ENCODE data around the gene PRDM16. TPM values are rescaled to one million over a fixed set of nuclear protein-coding genes. Genes with fewer than 3 reads are reported as not detected.

Gene PRDM16
- total and polyA plus RNA-seq, 2 of the 13 experiments (the other 11 are each of a cell fraction or from before 2014, with no cell fraction given), result 0.15 to 0.81 TPM

DNA sequence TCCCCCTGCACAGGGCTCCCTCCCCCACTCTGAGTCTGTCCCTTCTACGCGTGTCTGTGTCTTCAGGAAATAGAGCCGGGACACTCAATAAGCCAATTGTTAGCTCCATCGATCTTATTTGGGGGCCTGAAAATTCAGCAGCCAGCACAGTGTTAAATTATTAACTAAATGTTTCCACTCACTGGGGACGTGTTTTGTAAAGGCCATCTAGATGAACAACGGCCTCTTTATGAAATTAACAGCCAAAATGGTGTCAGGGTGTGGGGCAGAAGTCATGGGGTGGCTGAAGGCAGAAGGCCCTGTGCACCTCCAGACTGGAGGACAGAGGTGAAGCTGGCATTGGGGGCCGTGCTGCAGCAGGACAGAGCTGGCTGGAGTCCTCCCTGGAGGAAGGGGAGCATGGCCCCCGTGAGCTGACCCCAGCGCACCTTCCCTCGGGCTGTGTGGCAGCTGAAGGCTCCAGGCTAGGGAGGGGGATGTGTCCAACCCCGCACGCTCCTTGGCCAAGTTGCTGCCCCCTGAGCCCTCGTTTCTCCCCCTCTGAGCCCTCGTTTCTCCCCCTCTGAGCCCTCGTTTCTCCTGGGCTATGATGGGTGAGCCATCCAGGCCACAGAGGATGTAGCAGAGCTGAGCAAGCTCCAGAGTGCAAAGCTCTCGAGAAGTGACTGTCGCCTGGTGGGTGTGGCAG is 271.7 kb downstream of the PRDM16 start (continued):
- peak; percentile 50; the same call in 1 of the 2 replicates for TF ChIP-seq AHDC1 (CRISPR knock-in tag; IDR thresholded peaks at IDR 0.05; ENCODE audit: borderline replicate concordance)
- no peak; the same call in 1 of the 2 replicates for TF ChIP-seq ESRRA (CRISPR knock-in tag; IDR thresholded peaks at IDR 0.05; ENCODE audit: low read depth)
- peak; percentile 60 for TF ChIP-seq ZNF564 (CRISPR knock-in tag; IDR thresholded peaks at IDR 0.05)
- 0 out of 2 replicates have a peak, but pooled peaks have one; percentile 41 for TF ChIP-seq ZNF569 (CRISPR knock-in tag; IDR thresholded peaks at IDR 0.05; ENCODE audit: borderline replicate concordance)
- TF ChIP-seq TFAP4 (IDR thresholded peaks at IDR 0.05; ENCODE audit: borderline replicate concordance, low read depth), result peak; percentile 32; the same call in 1 of the 2 replicates
- TF ChIP-seq, protein P1, sequence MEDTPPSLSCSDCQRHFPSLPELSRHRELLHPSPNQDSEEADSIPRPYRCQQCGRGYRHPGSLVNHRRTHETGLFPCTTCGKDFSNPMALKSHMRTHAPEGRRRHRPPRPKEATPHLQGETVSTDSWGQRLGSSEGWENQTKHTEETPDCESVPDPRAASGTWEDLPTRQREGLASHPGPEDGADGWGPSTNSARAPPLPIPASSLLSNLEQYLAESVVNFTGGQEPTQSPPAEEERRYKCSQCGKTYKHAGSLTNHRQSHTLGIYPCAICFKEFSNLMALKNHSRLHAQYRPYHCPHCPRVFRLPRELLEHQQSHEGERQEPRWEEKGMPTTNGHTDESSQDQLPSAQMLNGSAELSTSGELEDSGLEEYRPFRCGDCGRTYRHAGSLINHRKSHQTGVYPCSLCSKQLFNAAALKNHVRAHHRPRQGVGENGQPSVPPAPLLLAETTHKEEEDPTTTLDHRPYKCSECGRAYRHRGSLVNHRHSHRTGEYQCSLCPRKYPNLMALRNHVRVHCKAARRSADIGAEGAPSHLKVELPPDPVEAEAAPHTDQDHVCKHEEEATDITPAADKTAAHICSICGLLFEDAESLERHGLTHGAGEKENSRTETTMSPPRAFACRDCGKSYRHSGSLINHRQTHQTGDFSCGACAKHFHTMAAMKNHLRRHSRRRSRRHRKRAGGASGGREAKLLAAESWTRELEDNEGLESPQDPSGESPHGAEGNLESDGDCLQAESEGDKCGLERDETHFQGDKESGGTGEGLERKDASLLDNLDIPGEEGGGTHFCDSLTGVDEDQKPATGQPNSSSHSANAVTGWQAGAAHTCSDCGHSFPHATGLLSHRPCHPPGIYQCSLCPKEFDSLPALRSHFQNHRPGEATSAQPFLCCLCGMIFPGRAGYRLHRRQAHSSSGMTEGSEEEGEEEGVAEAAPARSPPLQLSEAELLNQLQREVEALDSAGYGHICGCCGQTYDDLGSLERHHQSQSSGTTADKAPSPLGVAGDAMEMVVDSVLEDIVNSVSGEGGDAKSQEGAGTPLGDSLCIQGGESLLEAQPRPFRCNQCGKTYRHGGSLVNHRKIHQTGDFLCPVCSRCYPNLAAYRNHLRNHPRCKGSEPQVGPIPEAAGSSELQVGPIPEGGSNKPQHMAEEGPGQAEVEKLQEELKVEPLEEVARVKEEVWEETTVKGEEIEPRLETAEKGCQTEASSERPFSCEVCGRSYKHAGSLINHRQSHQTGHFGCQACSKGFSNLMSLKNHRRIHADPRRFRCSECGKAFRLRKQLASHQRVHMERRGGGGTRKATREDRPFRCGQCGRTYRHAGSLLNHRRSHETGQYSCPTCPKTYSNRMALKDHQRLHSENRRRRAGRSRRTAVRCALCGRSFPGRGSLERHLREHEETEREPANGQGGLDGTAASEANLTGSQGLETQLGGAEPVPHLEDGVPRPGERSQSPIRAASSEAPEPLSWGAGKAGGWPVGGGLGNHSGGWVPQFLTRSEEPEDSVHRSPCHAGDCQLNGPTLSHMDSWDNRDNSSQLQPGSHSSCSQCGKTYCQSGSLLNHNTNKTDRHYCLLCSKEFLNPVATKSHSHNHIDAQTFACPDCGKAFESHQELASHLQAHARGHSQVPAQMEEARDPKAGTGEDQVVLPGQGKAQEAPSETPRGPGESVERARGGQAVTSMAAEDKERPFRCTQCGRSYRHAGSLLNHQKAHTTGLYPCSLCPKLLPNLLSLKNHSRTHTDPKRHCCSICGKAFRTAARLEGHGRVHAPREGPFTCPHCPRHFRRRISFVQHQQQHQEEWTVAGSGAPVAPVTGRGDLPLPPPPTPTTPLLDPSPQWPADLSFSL (CRISPR knock-in tag; IDR thresholded peaks at IDR 0.05), result peak; percentile 30; the same call in 1 of the 2 replicates
- TF ChIP-seq, protein P2, sequence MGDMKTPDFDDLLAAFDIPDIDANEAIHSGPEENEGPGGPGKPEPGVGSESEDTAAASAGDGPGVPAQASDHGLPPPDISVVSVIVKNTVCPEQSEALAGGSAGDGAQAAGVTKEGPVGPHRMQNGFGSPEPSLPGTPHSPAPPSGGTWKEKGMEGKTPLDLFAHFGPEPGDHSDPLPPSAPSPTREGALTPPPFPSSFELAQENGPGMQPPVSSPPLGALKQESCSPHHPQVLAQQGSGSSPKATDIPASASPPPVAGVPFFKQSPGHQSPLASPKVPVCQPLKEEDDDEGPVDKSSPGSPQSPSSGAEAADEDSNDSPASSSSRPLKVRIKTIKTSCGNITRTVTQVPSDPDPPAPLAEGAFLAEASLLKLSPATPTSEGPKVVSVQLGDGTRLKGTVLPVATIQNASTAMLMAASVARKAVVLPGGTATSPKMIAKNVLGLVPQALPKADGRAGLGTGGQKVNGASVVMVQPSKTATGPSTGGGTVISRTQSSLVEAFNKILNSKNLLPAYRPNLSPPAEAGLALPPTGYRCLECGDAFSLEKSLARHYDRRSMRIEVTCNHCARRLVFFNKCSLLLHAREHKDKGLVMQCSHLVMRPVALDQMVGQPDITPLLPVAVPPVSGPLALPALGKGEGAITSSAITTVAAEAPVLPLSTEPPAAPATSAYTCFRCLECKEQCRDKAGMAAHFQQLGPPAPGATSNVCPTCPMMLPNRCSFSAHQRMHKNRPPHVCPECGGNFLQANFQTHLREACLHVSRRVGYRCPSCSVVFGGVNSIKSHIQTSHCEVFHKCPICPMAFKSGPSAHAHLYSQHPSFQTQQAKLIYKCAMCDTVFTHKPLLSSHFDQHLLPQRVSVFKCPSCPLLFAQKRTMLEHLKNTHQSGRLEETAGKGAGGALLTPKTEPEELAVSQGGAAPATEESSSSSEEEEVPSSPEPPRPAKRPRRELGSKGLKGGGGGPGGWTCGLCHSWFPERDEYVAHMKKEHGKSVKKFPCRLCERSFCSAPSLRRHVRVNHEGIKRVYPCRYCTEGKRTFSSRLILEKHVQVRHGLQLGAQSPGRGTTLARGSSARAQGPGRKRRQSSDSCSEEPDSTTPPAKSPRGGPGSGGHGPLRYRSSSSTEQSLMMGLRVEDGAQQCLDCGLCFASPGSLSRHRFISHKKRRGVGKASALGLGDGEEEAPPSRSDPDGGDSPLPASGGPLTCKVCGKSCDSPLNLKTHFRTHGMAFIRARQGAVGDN (CRISPR knock-in tag; IDR thresholded peaks at IDR 0.05), result peak; percentile 99
- no peak for TF ChIP-seq FOXO1 (CRISPR knock-in tag; IDR thresholded peaks at IDR 0.05)
- TF ChIP-seq ZNF234 (CRISPR knock-in tag; conservative IDR thresholded peaks at IDR 0.05), result no peak
- peak; percentile 87 for TF ChIP-seq MTA1 (CRISPR knock-in tag; IDR thresholded peaks at IDR 0.05; ENCODE audit: borderline replicate concordance)
- TF ChIP-seq RFXANK (CRISPR knock-in tag; IDR thresholded peaks at IDR 0.05), result no peak
